Progenitor cell of endocrine pancreas (in vitro differentiated cells): ENCODE results near the gene KRTAP10-9. TPM values are rescaled to one million over a fixed set of nuclear protein-coding genes. Genes with fewer than 3 reads are reported as not detected.
"Not testable (repeated sequence)": the region's sequence is repeated elsewhere in the genome, so short reads cannot be mapped to it uniquely, and the experiment has no call there.

ENCODE experiments used
- DNase-seq: peaks from one replicate; pipeline ENCODE4 v3.0.0; 2021; ENCODE audit warnings: low spot score; ENCODE audit not compliant: unreplicated experiment
- H3K27ac Mint-ChIP-seq: 2 replicates; pipeline ENCODE4 v1.8.0; 2021; ENCODE audit warnings: mild to moderate bottlenecking, moderate library complexity, mixed read lengths
- H3K27me3 Mint-ChIP-seq: 2 replicates; pipeline ENCODE4 v1.8.0; 2021; ENCODE audit warnings: mixed read lengths
- H3K36me3 Mint-ChIP-seq: 2 replicates; pipeline ENCODE4 v1.8.0; 2022; ENCODE audit warnings: mixed read lengths; ENCODE audit not compliant: insufficient read depth
- H3K4me1 Mint-ChIP-seq: 2 replicates; pipeline ENCODE4 v1.8.0; 2021; ENCODE audit warnings: low read depth, mixed read lengths
- H3K4me3 Mint-ChIP-seq: 2 replicates; pipeline ENCODE4 v1.8.0; 2021; ENCODE audit warnings: low read depth, mild to moderate bottlenecking, moderate library complexity, mixed read lengths
- H3K9me3 Mint-ChIP-seq: 2 replicates; pipeline ENCODE4 v1.8.0; 2021; ENCODE audit warnings: low read depth, mixed read lengths
- total RNA-seq: library from RNA; stranded (reverse); gene quantifications from 2 replicates; pipeline ENCODE4 v1.2.1, GENCODE V29; 2021
- TF ChIP-seq, protein P1 (sequence below): fragments of 200-600 bp; sonication (generic); IDR thresholded peaks from one replicate; pipeline ENCODE4 v1.5.0; 2021; ENCODE audit warnings: antibody characterized with exemption, mild to moderate bottlenecking; ENCODE audit not compliant: unreplicated experiment

The KRTAP10-9 gene
- total RNA-seq, 1 donor from 2014 or later: not detected

DNA sequence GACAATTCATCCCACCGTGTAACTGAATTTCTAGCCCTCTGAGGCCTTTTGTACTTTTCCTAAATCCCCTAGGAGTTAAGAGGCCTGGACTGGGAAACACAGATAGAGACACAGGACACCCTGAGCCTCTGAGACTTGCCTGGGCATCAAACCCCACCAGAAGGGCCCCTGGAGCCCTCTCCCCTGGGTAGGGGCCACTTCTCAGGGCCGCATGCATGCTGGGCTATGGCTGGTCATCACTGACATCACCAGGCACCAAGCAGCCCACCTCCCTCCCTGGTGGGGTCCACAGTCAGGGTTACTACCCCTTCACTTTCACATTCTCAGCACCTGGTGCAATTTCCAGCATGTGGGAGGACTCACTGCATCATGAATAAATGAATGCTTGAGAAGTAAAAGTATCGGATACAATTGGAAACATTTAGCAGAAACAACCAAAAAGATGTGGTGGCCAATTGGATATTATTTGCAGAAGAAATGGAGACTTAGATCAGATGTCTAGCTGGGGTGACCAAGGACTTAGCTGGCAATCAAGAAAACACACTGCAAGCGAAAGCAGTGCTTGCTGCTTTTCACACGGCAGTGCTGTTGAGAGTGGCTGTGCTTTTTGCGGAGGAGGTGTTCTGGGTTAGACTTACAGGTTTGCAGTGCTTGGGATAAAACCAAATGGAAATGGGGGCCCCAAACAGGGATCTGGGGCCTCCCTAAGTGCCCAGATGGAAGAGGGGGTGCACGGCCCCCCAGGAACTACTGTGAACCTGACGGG is 27.4 kb upstream of the KRTAP10-9 start:
- TF ChIP-seq, protein P1, sequence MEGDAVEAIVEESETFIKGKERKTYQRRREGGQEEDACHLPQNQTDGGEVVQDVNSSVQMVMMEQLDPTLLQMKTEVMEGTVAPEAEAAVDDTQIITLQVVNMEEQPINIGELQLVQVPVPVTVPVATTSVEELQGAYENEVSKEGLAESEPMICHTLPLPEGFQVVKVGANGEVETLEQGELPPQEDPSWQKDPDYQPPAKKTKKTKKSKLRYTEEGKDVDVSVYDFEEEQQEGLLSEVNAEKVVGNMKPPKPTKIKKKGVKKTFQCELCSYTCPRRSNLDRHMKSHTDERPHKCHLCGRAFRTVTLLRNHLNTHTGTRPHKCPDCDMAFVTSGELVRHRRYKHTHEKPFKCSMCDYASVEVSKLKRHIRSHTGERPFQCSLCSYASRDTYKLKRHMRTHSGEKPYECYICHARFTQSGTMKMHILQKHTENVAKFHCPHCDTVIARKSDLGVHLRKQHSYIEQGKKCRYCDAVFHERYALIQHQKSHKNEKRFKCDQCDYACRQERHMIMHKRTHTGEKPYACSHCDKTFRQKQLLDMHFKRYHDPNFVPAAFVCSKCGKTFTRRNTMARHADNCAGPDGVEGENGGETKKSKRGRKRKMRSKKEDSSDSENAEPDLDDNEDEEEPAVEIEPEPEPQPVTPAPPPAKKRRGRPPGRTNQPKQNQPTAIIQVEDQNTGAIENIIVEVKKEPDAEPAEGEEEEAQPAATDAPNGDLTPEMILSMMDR: no peak
- no peak overlapping the region for H3K4me3 Mint-ChIP-seq
- DNase-seq: no peak

GRCh38 chr21:44600118-44600978 is 26.5 kb upstream of the KRTAP10-9 start, which contains the start of gene KRTAP10-7:
KRTAP10-7 (plus strand) TSS chr21:44600597; CDS start chr21:44600622, 25 bp downstream.
- not testable (repeated sequence) for H3K27ac Mint-ChIP-seq, H3K4me3 Mint-ChIP-seq, H3K27me3 Mint-ChIP-seq, DNase-seq, H3K36me3 Mint-ChIP-seq, H3K4me1 Mint-ChIP-seq
- H3K9me3 Mint-ChIP-seq: peaks cover 14% of the 10 kb centered on the region

More for the DNA sequence above, 27.4 kb upstream of the KRTAP10-9 start:
- H3K36me3 Mint-ChIP-seq: no peaks in the 10 kb centered on the region
- peaks cover 10% of the 10 kb centered on the region for H3K9me3 Mint-ChIP-seq
- H3K4me1 Mint-ChIP-seq: no peaks in the 10 kb centered on the region
- H3K27me3 Mint-ChIP-seq: peaks cover 2% of the 10 kb centered on the region
- no peak overlapping the region for H3K27ac Mint-ChIP-seq

GRCh38 chr21:44601091-44601490 is 25.8 kb upstream of the KRTAP10-9 start:
- not testable (repeated sequence) for H3K4me3 Mint-ChIP-seq, H3K27ac Mint-ChIP-seq, DNase-seq, H3K4me1 Mint-ChIP-seq, H3K36me3 Mint-ChIP-seq, H3K27me3 Mint-ChIP-seq
- H3K9me3 Mint-ChIP-seq: peaks cover 14% of the 10 kb centered on the region

DNA sequence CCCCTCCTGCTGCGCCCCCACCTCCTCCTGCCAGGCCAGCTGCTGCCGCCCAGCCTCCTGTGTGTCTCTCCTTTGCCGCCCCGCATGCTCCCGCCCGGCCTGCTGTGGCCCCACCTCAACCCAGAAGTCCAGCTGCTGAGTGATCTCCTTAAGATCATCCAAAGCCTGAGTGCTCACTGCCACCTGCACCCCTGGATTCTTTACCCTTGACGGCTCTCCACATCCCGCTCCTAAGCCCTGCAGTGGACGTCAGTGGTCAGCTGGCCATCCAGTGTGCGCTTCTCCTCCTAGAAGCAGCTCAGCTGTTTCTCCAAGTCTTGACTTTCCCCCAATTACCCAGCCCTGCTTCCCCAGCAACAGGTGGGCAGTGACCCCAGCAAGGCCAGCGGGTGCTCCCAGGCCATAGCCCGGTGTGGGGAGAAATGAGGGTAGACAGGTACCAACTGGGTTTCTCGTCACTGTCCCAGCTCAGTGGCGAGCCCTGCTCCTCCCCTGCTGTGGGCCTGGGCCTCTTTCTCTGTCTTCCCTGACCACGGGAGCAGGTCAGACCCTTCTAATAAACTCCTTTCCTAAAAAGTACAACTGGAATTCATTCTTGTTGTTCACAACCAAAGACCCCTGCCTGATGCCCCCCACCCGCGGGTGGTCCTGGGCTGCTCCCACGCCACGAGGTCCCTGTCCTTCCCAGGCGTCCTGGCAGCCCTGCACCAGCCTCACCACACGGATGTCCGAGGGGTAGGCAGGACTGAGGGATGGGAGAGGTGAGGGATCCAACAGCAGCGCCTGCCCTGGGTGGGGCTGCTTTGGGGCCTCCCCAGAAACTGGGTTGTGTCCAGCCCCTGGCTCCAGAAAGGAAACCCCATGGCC is 25.1 kb upstream of the KRTAP10-9 start:
- no peak overlapping the region for H3K27ac Mint-ChIP-seq
- peaks cover 6% of the 10 kb centered on the region for H3K27me3 Mint-ChIP-seq
- no peak for DNase-seq
- H3K36me3 Mint-ChIP-seq: no peaks in the 10 kb centered on the region
- H3K9me3 Mint-ChIP-seq: peaks cover 14% of the 10 kb centered on the region
- TF ChIP-seq, protein P1: no peak
- H3K4me1 Mint-ChIP-seq: no peaks in the 10 kb centered on the region
- H3K4me3 Mint-ChIP-seq: no peak overlapping the region

DNA sequence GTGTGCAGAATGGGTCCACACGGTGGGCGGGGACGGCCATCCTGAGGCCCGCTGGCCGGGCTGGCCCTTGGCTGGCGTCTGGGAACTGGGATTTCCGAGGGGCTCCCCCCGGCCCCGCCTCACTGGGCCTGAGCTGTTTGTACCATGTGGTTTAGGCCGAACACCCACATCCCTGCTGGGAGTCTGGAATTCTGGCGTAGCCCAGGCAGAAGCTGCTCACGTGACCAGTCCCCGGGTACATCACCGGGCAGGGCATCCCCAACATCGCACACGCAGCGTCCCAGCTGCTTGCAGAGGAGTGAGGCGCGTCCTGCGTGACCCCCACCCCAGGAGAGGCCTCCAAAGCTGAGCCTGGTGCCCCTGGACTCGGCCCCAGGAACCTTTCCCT is 24.4 kb upstream of the KRTAP10-9 start:
- no peaks in the 10 kb centered on the region for H3K36me3 Mint-ChIP-seq
- H3K27ac Mint-ChIP-seq: no peak overlapping the region
- peaks cover 8% of the 10 kb centered on the region for H3K27me3 Mint-ChIP-seq
- no peak overlapping the region for H3K4me3 Mint-ChIP-seq
- TF ChIP-seq, protein P1: no peak
- H3K9me3 Mint-ChIP-seq: peaks cover 14% of the 10 kb centered on the region
- no peak for DNase-seq
- H3K4me1 Mint-ChIP-seq: no peaks in the 10 kb centered on the region
